HG02588 (cell line): Measurements from ENCODE around the gene TLR8.
A peak's percentile ranks its signal among the peaks of the same experiment; 100 is the strongest.

Experiments
- ATAC-seq: cut with Tn5 transposase; IDR thresholded peaks from one replicate; pipeline ENCODE4 v1.9.1; 2021; ENCODE audit warnings: mild to moderate bottlenecking, moderate library complexity; ENCODE audit not compliant: unreplicated experiment

Gene TLR8

GRCh38 chrX:12906046-12906761 lies at the start of gene TLR8:
TSS of gene TLR8 (plus strand) at chrX:12906620. CDS start at chrX:12906707, 87 bp downstream.
- no peak for ATAC-seq

GRCh38 chrX:12865359-12865758 lies 41.1 kb upstream of the TLR8 start:
- ATAC-seq = no peak

GRCh38 chrX:12866451-12867377 lies 39.7 kb upstream of the TLR8 start, which contains the start of gene TLR7:
TSS of gene TLR7 (plus strand) at chrX:12867072. CDS start at chrX:12867579, 507 bp downstream.
- no peak for ATAC-seq

GRCh38 chrX:12867685-12868084 lies 38.7 kb upstream of the TLR8 start:
- ATAC-seq = no peak

- ATAC-seq = peak; percentile 67
Observed at GRCh38 chrX:12868747-12869146, 37.7 kb upstream of the TLR8 start.

GRCh38 chrX:12871257-12871656 lies 35.2 kb upstream of the TLR8 start:
- no peak for ATAC-seq

- no peak for ATAC-seq
Observed at GRCh38 chrX:12872741-12873140, 33.7 kb upstream of the TLR8 start.

- ATAC-seq = no peak
Observed at GRCh38 chrX:12874581-12874980, 31.8 kb upstream of the TLR8 start.

- no peak for ATAC-seq
Observed at GRCh38 chrX:12877386-12877785, 29.0 kb upstream of the TLR8 start.

GRCh38 chrX:12878536-12878935 lies 27.9 kb upstream of the TLR8 start:
- no peak for ATAC-seq

- ATAC-seq = no peak
Observed at GRCh38 chrX:12881914-12882313, 24.5 kb upstream of the TLR8 start.

- no peak for ATAC-seq
Observed at GRCh38 chrX:12885508-12885907, 20.9 kb upstream of the TLR8 start.

- ATAC-seq = no peak
Observed at GRCh38 chrX:12886545-12886944, 19.9 kb upstream of the TLR8 start.

GRCh38 chrX:12887141-12887540 lies 19.3 kb upstream of the TLR8 start:
- ATAC-seq = no peak

- ATAC-seq = no peak
Observed at GRCh38 chrX:12887767-12888166, 18.7 kb upstream of the TLR8 start.

- peak; percentile 57 for ATAC-seq
Observed at GRCh38 chrX:12890467-12890866, 16.0 kb upstream of the TLR8 start.

- ATAC-seq = no peak
Observed at GRCh38 chrX:12891171-12891570, 15.2 kb upstream of the TLR8 start.

GRCh38 chrX:12891915-12892506 lies 14.4 kb upstream of the TLR8 start:
- ATAC-seq = peak; percentile 55

- ATAC-seq = no peak
Observed at GRCh38 chrX:12892716-12893115, 13.7 kb upstream of the TLR8 start.

- ATAC-seq = no peak
Observed at GRCh38 chrX:12894074-12895030, 12.1 kb upstream of the TLR8 start.
